ENCODE results near the gene KIAA0930.

GRCh38 chr22:45206233-45206632, 34.5 kb downstream of the KIAA0930 start:
- TF ChIP-seq CTCF (IDR thresholded peaks at IDR 0.05) (no peak), POLR2A (IDR thresholded peaks at IDR 0.05) (no peak), POLR2AphosphoS5 (IDR thresholded peaks at IDR 0.05) (no peak), EP300 (IDR thresholded peaks at IDR 0.05; ENCODE audit: low read depth) (no peak)
